ENCODE measurements around the gene MICU1. TPM values are rescaled to one million over a fixed set of nuclear protein-coding genes. Genes with fewer than 3 reads are reported as not detected.

The MICU1 gene
- total RNA-seq, 1 experiment from 2014 or later: 36.0 TPM

- H3K4me1 Mint-ChIP-seq: peaks cover 5% of the 10 kb centered on the region; the same call in 1 of the 2 replicates
- ChIA-PET CTCF (no interaction called here), POLR2A (no interaction called here)
- no peaks in the 10 kb centered on the region for H3K27me3 Mint-ChIP-seq (ENCODE audit: low read depth)
- H3K4me3 Mint-ChIP-seq: no peak overlapping the region
- DNase-seq (ENCODE audit: low spot score) (no peak), ATAC-seq (no peak)
- 0 out of 2 replicates have a peak, but pooled peaks cover 3% of the 10 kb centered on the region for H3K36me3 Mint-ChIP-seq
- TF ChIP-seq CTCF (IDR thresholded peaks at IDR 0.05) (no peak), ZNF317 (CRISPR knock-in tag; IDR thresholded peaks at IDR 0.05; ENCODE audit: borderline replicate concordance, low read depth) (no peak), ZNF138 (CRISPR knock-in tag; conservative IDR thresholded peaks at IDR 0.05) (no peak), SP1 (CRISPR knock-in tag; conservative IDR thresholded peaks at IDR 0.05) (no peak), TEAD1 (CRISPR knock-in tag; IDR thresholded peaks at IDR 0.05) (no peak), CDX4 (CRISPR knock-in tag; IDR thresholded peaks at IDR 0.05; ENCODE audit: borderline replicate concordance) (no peak), GTF2I (CRISPR knock-in tag; conservative IDR thresholded peaks at IDR 0.05) (no peak), SOX15 (CRISPR knock-in tag; IDR thresholded peaks at IDR 0.05) (no peak), ZNF512 (CRISPR knock-in tag; IDR thresholded peaks at IDR 0.05; ENCODE audit: borderline replicate concordance) (no peak), ZNF671 (CRISPR knock-in tag; IDR thresholded peaks at IDR 0.05) (no peak), ZNF396 (CRISPR knock-in tag; IDR thresholded peaks at IDR 0.05; ENCODE audit: borderline replicate concordance) (no peak), SMAD3 (CRISPR knock-in tag; IDR thresholded peaks at IDR 0.05; ENCODE audit: borderline replicate concordance) (no peak), ZNF281 (CRISPR knock-in tag; IDR thresholded peaks at IDR 0.05) (no peak), TEAD4 (CRISPR knock-in tag; IDR thresholded peaks at IDR 0.05) (no peak), AR (CRISPR knock-in tag; IDR thresholded peaks at IDR 0.05) (no peak), ESRRA (CRISPR knock-in tag; IDR thresholded peaks at IDR 0.05; ENCODE audit: borderline replicate concordance) (no peak)
- peak overlapping the region; percentile 82 for H3K27ac Mint-ChIP-seq
- H3K9me3 Mint-ChIP-seq: peaks cover 4% of the 10 kb centered on the region; the same call in 1 of the 2 replicates
Measured at GRCh38 chr10:72588266-72588665, 37.6 kb downstream of the MICU1 start.

- H3K4me1 Mint-ChIP-seq: peaks cover 5% of the 10 kb centered on the region; the same call in 1 of the 2 replicates
- 0 out of 2 replicates have a peak, but pooled peaks cover 3% of the 10 kb centered on the region for H3K36me3 Mint-ChIP-seq
- peaks cover 4% of the 10 kb centered on the region; the same call in 1 of the 2 replicates for H3K9me3 Mint-ChIP-seq
- CTCF ChIA-PET: no interaction called here
- H3K27ac Mint-ChIP-seq: peak overlapping the region; percentile 82; the same call in 1 of the 2 replicates
- POLR2A ChIA-PET: interaction anchor here (0.7 kb wide), 1 partner anchor 63 kb away, joined by 5 read pairs; no protein-coding TSS in a partner anchor
- ATAC-seq (no peak), DNase-seq (ENCODE audit: low spot score) (no peak)
- no peaks in the 10 kb centered on the region for H3K27me3 Mint-ChIP-seq (ENCODE audit: low read depth)
- TF ChIP-seq AR (CRISPR knock-in tag; IDR thresholded peaks at IDR 0.05): no peak
- peak; percentile 71 for TF ChIP-seq HMGA2 (CRISPR knock-in tag; IDR thresholded peaks at IDR 0.05)
- H3K4me3 Mint-ChIP-seq: no peak overlapping the region
Measured at GRCh38 chr10:72587568-72587967, 38.3 kb downstream of the MICU1 start.
